Measurements from ENCODE around the gene MYO5B.

The MYO5B gene

GRCh38 chr18:49875155-49875554 lies 319.8 kb downstream of the MYO5B start:
- DNase-seq: no peak

GRCh38 chr18:49874238-49874637 lies 320.7 kb downstream of the MYO5B start:
- DNase-seq: no peak

GRCh38 chr18:49869354-49869753 lies 325.6 kb downstream of the MYO5B start:
- DNase-seq: no peak

- no peak for DNase-seq
Observed at GRCh38 chr18:49866680-49867079, 328.3 kb downstream of the MYO5B start.

GRCh38 chr18:49865401-49865800 lies 329.5 kb downstream of the MYO5B start:
- no peak for DNase-seq

- DNase-seq: no peak
Observed at GRCh38 chr18:49863769-49864621, 331.0 kb downstream of the MYO5B start.

GRCh38 chr18:49862656-49863385 lies 332.1 kb downstream of the MYO5B start:
- no peak for DNase-seq

GRCh38 chr18:49861659-49862058 lies 333.3 kb downstream of the MYO5B start:
- DNase-seq: no peak

GRCh38 chr18:49859725-49860124 lies 335.2 kb downstream of the MYO5B start:
- DNase-seq: no peak

GRCh38 chr18:49859021-49859359 lies 336.0 kb downstream of the MYO5B start:
- DNase-seq: no peak

- DNase-seq: peak; percentile 3 to 44 (median 18)
Observed at GRCh38 chr18:49858309-49859020, 336.5 kb downstream of the MYO5B start.

GRCh38 chr18:49857708-49858107 lies 337.2 kb downstream of the MYO5B start:
- no peak for DNase-seq

- no peak for DNase-seq
Observed at GRCh38 chr18:49856496-49856895, 338.5 kb downstream of the MYO5B start.

GRCh38 chr18:49855711-49856415 lies 339.1 kb downstream of the MYO5B start:
- no peak for DNase-seq

- DNase-seq: no peak
Observed at GRCh38 chr18:49854681-49855080, 340.3 kb downstream of the MYO5B start.

- DNase-seq: no peak
Observed at GRCh38 chr18:49853436-49853835, 341.5 kb downstream of the MYO5B start.

- no peak for DNase-seq
Observed at GRCh38 chr18:49853011-49853410, 341.9 kb downstream of the MYO5B start.

- DNase-seq: no peak
Observed at GRCh38 chr18:49851624-49852023, 343.3 kb downstream of the MYO5B start.

GRCh38 chr18:49850636-49851035 lies 344.3 kb downstream of the MYO5B start:
- no peak for DNase-seq

- no peak for DNase-seq
Observed at GRCh38 chr18:49849331-49850217, 345.4 kb downstream of the MYO5B start.

GRCh38 chr18:49848115-49848514 lies 346.8 kb downstream of the MYO5B start:
- no peak for DNase-seq

- DNase-seq: no peak
Observed at GRCh38 chr18:49847524-49847923, 347.4 kb downstream of the MYO5B start.
